Smooth muscle cell (in vitro differentiated cells): ENCODE measurements around the gene KLK12. TPM values are rescaled to one million over a fixed set of nuclear protein-coding genes. Genes with fewer than 3 reads are reported as not detected.

ENCODE experiments used
- DNase-seq: peaks from one replicate; lab custom pipeline; 2025; ENCODE audit not compliant: unreplicated experiment; lab: John Stamatoyannopoulos, UW
- H2AFZ ChIP-seq: fragments of 200-600 bp; sonication (generic); 2 replicates; pipeline ENCODE4 v1.6.0; 2016; ENCODE audit warnings: antibody characterized with exemption, low read depth, mild to moderate bottlenecking
- H3F3A ChIP-seq: fragments of 200-600 bp; sonication (generic); 2 replicates; pipeline ENCODE4 v1.6.0; 2017; ENCODE audit warnings: antibody characterized with exemption, low read depth
- H3K27ac ChIP-seq: fragments of 200-600 bp; sonication (generic); 2 replicates; pipeline ENCODE4 v1.5.1; 2016; ENCODE audit warnings: low read depth, mild to moderate bottlenecking
- H3K27me3 ChIP-seq: fragments of 200-600 bp; sonication (generic); 2 replicates; pipeline ENCODE4 v1.6.1; 2016; ENCODE audit warnings: low read depth, mild to moderate bottlenecking
- H3K36me3 ChIP-seq: fragments of 200-600 bp; sonication (generic); 2 replicates; pipeline ENCODE4 v1.5.1; 2016; ENCODE audit warnings: low read depth
- H3K4me1 ChIP-seq: fragments of 200-600 bp; sonication (generic); 2 replicates; pipeline ENCODE4 v1.5.1; 2016; ENCODE audit warnings: low read depth
- H3K4me2 ChIP-seq: fragments of 200-600 bp; sonication (generic); 2 replicates; pipeline ENCODE4 v1.6.0; 2016; ENCODE audit warnings: mild to moderate bottlenecking
- H3K4me3 ChIP-seq: fragments of 200-600 bp; sonication (generic); 2 replicates; pipeline ENCODE4 v1.5.1; 2016; ENCODE audit warnings: mild to moderate bottlenecking
- H3K79me2 ChIP-seq: fragments of 200-600 bp; sonication (generic); 2 replicates; pipeline ENCODE4 v1.6.0; 2016; ENCODE audit warnings: low read depth, mild to moderate bottlenecking
- H3K9ac ChIP-seq: fragments of 200-600 bp; sonication (generic); 2 replicates; pipeline ENCODE4 v1.6.0; 2016; ENCODE audit warnings: low read depth
- H3K9me3 ChIP-seq: fragments of 200-600 bp; sonication (generic); replicated peaks from 2 replicates; pipeline ENCODE4 v1.5.1; 2016; ENCODE audit warnings: low read depth
- H4K20me1 ChIP-seq: fragments of 200-600 bp; sonication (generic); 2 replicates; pipeline ENCODE4 v1.6.0; 2016; ENCODE audit warnings: low read depth
- WGBS: methylation state at CpG from one replicate; pipeline ENCODE4 v1.1.7; 2016; ENCODE audit warnings: low lambda C conversion rate; 5-methylcytosine and 5-hydroxymethylcytosine counted together
- polyA plus RNA-seq: library from polyadenylated mRNA; unstranded; fragments of >200 nt; fragmentation: Nextera tagmentation; extraction: Ambion mirVana; gene quantifications from 2 replicates; pipeline ENCODE4 v1.2.1, GENCODE V29; 2016
- total RNA-seq: library from RNA; depleted of rRNA; stranded (reverse); fragments of >200 nt; gene quantifications from 2 replicates; pipeline ENCODE4 v1.2.3, GENCODE V29; 2014
- TF ChIP-seq, protein P1 (sequence below): fragments of 200-600 bp; sonication (generic); IDR thresholded peaks from 2 replicates; pipeline ENCODE4 v1.5.1; 2017; ENCODE audit warnings: borderline replicate concordance, mild to moderate bottlenecking, antibody characterized with exemption; ENCODE audit not compliant: insufficient read depth, poor library complexity, severe bottlenecking

KLK12 gene
- total and polyA plus RNA-seq, 2 experiments from 2014 or later: 1.7 to 1.9 TPM

GRCh38 chr19:51024924-51025323 lies 9.9 kb downstream of the KLK12 start:
- Histone ChIP-seq H3K36me3 (no peaks in the 10 kb centered on the region), H3K9ac (no peak overlapping the region), H3K9me3 (no peaks in the 10 kb centered on the region), H2AFZ (no peak overlapping the region), H3K27me3 (peaks cover 10% of the 10 kb centered on the region), H3F3A (no peaks in the 10 kb centered on the region), H3K27ac (no peak overlapping the region), H3K4me2 (no peak overlapping the region), H4K20me1 (no peaks in the 10 kb centered on the region), H3K4me1 (peaks cover 3% of the 10 kb centered on the region), H3K79me2 (no peaks in the 10 kb centered on the region), H3K4me3 (no peak overlapping the region)
- TF ChIP-seq, protein P1, sequence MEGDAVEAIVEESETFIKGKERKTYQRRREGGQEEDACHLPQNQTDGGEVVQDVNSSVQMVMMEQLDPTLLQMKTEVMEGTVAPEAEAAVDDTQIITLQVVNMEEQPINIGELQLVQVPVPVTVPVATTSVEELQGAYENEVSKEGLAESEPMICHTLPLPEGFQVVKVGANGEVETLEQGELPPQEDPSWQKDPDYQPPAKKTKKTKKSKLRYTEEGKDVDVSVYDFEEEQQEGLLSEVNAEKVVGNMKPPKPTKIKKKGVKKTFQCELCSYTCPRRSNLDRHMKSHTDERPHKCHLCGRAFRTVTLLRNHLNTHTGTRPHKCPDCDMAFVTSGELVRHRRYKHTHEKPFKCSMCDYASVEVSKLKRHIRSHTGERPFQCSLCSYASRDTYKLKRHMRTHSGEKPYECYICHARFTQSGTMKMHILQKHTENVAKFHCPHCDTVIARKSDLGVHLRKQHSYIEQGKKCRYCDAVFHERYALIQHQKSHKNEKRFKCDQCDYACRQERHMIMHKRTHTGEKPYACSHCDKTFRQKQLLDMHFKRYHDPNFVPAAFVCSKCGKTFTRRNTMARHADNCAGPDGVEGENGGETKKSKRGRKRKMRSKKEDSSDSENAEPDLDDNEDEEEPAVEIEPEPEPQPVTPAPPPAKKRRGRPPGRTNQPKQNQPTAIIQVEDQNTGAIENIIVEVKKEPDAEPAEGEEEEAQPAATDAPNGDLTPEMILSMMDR: no peak
- 85% methylated on average over 4 of the region's 5 CpGs for WGBS
- DNase-seq: no peak

GRCh38 chr19:51023946-51024345 lies 10.9 kb downstream of the KLK12 start:
- Histone ChIP-seq H3K27me3 (peaks cover 20% of the 10 kb centered on the region), H3K4me2 (no peak overlapping the region), H3K27ac (no peak overlapping the region), H3K36me3 (no peaks in the 10 kb centered on the region), H3K4me1 (peaks cover 7% of the 10 kb centered on the region), H3K79me2 (no peaks in the 10 kb centered on the region), H3F3A (no peaks in the 10 kb centered on the region), H3K9ac (no peak overlapping the region), H3K4me3 (no peak overlapping the region), H4K20me1 (no peaks in the 10 kb centered on the region), H3K9me3 (no peaks in the 10 kb centered on the region), H2AFZ (no peak overlapping the region)
- TF ChIP-seq, protein P1: no peak
- 73% methylated on average over 11 of the region's 11 CpGs for WGBS
- DNase-seq: no peak

DNA sequence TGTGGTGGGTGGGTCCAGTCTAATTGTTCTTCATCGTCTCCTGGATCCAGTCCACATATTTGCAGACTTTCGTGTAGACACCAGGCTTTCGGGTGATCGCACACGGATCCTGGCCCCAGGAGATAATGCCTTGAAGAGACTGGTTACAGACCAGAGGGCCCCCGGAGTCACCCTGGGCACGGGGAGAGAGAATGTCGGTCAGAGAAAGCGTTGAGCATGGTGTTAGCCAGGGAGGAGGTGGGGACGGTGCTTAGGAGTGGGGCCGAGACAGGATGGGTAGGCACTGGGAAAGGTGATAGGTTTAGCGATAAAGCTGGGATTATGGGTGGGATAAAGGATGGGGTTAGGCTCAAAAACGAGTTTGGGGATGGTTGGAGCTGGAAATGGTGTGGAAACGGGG lies 12.3 kb downstream of the KLK12 start:
- TF ChIP-seq, protein P1: no peak
- Histone ChIP-seq H3K79me2 (no peaks in the 10 kb centered on the region), H3K4me1 (peaks cover 11% of the 10 kb centered on the region), H3F3A (no peaks in the 10 kb centered on the region), H4K20me1 (no peaks in the 10 kb centered on the region), H3K9ac (no peak overlapping the region), H3K4me2 (no peak overlapping the region), H2AFZ (no peak overlapping the region), H3K27ac (no peak overlapping the region), H3K36me3 (no peaks in the 10 kb centered on the region), H3K9me3 (no peaks in the 10 kb centered on the region), H3K27me3 (peaks cover 34% of the 10 kb centered on the region), H3K4me3 (no peak overlapping the region)
- DNase-seq: no peak
- WGBS: 83% methylated on average over 14 of the region's 14 CpGs

DNA sequence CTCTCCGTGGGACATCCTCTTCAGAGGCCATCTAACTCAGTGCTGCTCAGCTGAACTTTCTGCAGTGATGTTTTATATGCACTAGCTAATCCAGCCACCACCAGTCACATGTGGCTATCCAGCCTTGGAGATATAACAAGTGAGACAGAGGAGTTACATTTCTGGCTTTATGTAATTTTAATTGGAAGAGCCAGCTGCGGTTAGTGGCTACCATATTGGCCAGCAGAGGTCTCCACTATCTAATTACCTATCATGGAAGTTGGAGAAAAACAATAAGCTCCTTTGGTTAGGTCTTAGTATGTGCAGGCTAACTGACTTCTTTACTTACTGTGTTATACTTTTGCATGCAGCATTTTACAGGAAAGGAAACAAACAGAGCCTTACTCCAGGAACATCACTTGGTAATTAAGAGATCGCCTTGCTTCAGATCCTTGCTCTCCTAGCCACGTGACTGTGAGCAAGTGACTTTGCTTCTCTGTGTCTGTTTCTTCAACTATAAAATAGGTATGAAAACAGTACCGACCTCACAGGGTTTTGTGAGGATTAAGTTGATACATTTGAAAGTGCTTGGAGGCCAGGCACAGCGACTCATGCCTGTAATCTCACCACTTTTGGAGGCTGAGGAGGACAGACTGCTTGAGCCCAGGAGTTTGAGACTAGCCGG lies 13.7 kb downstream of the KLK12 start:
- H3K27me3 ChIP-seq: peaks cover 46% of the 10 kb centered on the region
- H3K27ac ChIP-seq: no peak overlapping the region
- H4K20me1 ChIP-seq: no peaks in the 10 kb centered on the region
- peaks cover 14% of the 10 kb centered on the region for H3K4me1 ChIP-seq
- H2AFZ ChIP-seq: no peak overlapping the region
- TF ChIP-seq, protein P1: peak; percentile 64
- no peaks in the 10 kb centered on the region for H3K79me2 ChIP-seq
- H3K4me2 ChIP-seq: no peak overlapping the region
- H3K9ac ChIP-seq: no peak overlapping the region
- WGBS: 34% methylated on average over 7 of the region's 7 CpGs
- H3K4me3 ChIP-seq: no peak overlapping the region
- H3K9me3 ChIP-seq: no peaks in the 10 kb centered on the region
- H3K36me3 ChIP-seq: no peaks in the 10 kb centered on the region
- no peak for DNase-seq
- no peaks in the 10 kb centered on the region for H3F3A ChIP-seq
